Gastrocnemius medialis (tissue), 4 donors: Measurements from ENCODE around the gene MAPKAPK5. TPM values are rescaled to one million over a fixed set of nuclear protein-coding genes. Genes with fewer than 3 reads are reported as not detected.

Experiments used
- ATAC-seq, 2 donors: fragments of 150-250 bp; one replicate each; pipeline ENCODE4 v1.9.1; 2016
- DNase-seq, 2 donors: peaks; one replicate each; pipeline ENCODE4 v3.0.0-alpha.2; 2019
- H3K27ac ChIP-seq, 4 donors: fragments of 200-600 bp; sonication (generic); 1 replicate in 1 of 4; 2 replicates in 3 of 4; pipeline ENCODE4 v1.5.1; 2016 to 2018; ENCODE audit warnings: mild to moderate bottlenecking in 2 of 4, moderate library complexity in 1 of 4
- H3K27me3 ChIP-seq, 3 donors: fragments of 200-600 bp; sonication (generic) in 2 of 3; 1 replicate in 1 of 3; 2 replicates in 2 of 3; pipeline versions ENCODE4 v1.5.1 to v1.6.0; 2016 to 2019; ENCODE audit warnings: mild to moderate bottlenecking in 1 of 3, moderate library complexity in 1 of 3
- H3K36me3 ChIP-seq, 2 donors: fragments of 200-600 bp; sonication (generic) in 1 of 2; one replicate each; pipeline ENCODE4 v1.5.1; 2017 to 2018
- H3K4me1 ChIP-seq, 2 donors: fragments of 200-600 bp; sonication (generic) in 1 of 2; one replicate each; pipeline ENCODE4 v1.5.1; 2016 to 2017; ENCODE audit warnings: mild to moderate bottlenecking in 2 of 2
- H3K4me3 ChIP-seq, 4 donors: fragments of 200-600 bp; sonication (generic) in 3 of 4; 1 replicate in 1 of 4; 2 replicates in 3 of 4; pipeline ENCODE4 v1.5.1; 2016 to 2019; ENCODE audit warnings: mild to moderate bottlenecking in 2 of 4
- H3K9me3 ChIP-seq, 3 donors: fragments of 200-600 bp; sonication (generic) in 2 of 3; 1 replicate in 1 of 3; 2 replicates in 2 of 3; pipeline ENCODE4 v1.5.1; 2016 to 2019
- CTCF ChIP-seq, 5 experiments: fragments of 450-650 bp in 3 of 5; fragments of 200-600 bp in 2 of 5; sonication (generic) in 2 of 5; IDR thresholded peaks in 4 of 5; conservative IDR thresholded peaks in 1 of 5; 1 replicate in 4 of 5; 2 replicates in 1 of 5; pipeline ENCODE4 v1.5.1; 2016 to 2019; ENCODE audit warnings: antibody characterized with exemption in 5 of 5, mild to moderate bottlenecking in 3 of 5, moderate library complexity in 3 of 5
- POLR2A ChIP-seq, 2 donors: fragments of 450-650 bp; IDR thresholded peaks; one replicate each; pipeline ENCODE4 v1.6.1; 2017; ENCODE audit warnings: antibody characterized with exemption in 2 of 2, mild to moderate bottlenecking in 2 of 2, moderate library complexity in 2 of 2
- in situ Hi-C, 4 donors: fragments of 200-750 bp; cut with MboI; loops; one replicate each; pipeline versions ENCODE4 v1.15.0 to v1.8.0; 2017; ENCODE audit warnings: low sequenced_read_pairs in 4 of 4
- intact Hi-C: fragments of 100-400 bp; cut with DNase I; formaldehyde crosslinking; loops from one replicate; pipeline ENCODE4 v1.15.1; 2023; ENCODE audit warnings: low total_unique reads
- total RNA-seq, 4 donors: library from RNA; depleted of rRNA; stranded (reverse); fragments of >200 nt; gene quantifications; one replicate each; pipeline versions ENCODE4 v1.1.0 to v1.2.3, GENCODE V29; 2016

Gene MAPKAPK5
- total RNA-seq, 4 donors from 2014 or later, result 32.3 to 57.8 (median 48.0) TPM

DNA sequence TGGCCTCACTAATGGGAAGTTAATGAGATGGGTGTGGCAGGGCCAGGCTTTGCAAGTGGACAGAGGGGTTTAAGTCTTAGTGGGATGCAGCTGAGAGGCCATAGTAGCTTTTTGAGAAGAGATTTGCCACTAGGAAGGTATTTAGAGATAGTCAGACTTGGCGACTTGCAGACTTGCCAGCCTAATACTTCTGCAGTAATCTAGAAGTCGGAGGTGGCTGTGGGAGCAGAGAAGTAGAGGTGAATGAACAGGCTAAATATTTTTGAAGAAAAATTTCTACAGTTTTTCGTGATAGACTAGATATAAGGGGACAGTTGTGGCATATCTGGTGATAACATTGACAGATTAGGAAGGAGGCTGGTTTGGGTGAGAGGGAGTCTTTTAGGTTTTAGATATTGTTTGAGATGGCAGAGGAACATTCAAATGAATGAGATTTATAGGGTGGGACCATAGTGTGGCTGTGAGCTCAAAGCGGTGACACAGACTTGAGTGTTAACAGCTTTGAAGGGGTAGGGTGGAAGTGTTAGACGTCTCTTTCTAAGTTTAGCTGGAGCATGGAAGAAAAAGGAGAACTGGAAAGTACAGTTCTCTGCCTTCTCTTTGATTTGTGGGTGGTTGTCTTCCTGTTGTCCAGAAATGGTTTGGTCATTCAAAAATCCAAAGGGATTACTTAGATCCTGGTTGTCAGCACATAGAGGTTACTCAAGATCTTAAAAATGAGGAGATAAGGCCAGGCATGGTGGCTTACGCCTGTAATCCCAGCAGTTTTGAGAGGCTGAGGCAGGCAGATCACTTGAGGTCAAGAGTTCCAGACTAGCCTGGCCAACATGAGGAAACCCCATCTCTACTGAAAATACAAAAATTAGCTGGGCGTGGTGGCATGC is 44.9 kb downstream of the MAPKAPK5 start:
- H3K4me3 ChIP-seq, result no peak overlapping the region
- in situ Hi-C loops, result no loop called here
- DNase-seq (no peak), ATAC-seq (no peak)
- TF ChIP-seq CTCF (IDR thresholded peaks at IDR 0.05 in 4 of 5, conservative IDR thresholded peaks at IDR 0.05 in 1 of 5) (no peak), POLR2A (IDR thresholded peaks at IDR 0.05) (no peak)
- peaks cover 0 to 90% of the 10 kb centered on the region in 2 donors for H3K36me3 ChIP-seq
- no peaks in the 10 kb centered on the region for H3K4me1 ChIP-seq
- intact Hi-C loops, result no loop called here
- H3K27me3 ChIP-seq, result no peaks in the 10 kb centered on the region
- H3K9me3 ChIP-seq, result no peaks in the 10 kb centered on the region
- no peak overlapping the region for H3K27ac ChIP-seq

- intact Hi-C loops (no loop called here), in situ Hi-C loops (no loop called here)
- Histone ChIP-seq H3K4me1 (no peaks in the 10 kb centered on the region), H3K9me3 (no peaks in the 10 kb centered on the region), H3K27ac (no peak overlapping the region), H3K4me3 (no peak overlapping the region), H3K36me3 (peaks cover 0 to 84% of the 10 kb centered on the region in 2 donors), H3K27me3 (no peaks in the 10 kb centered on the region)
- ATAC-seq (no peak), DNase-seq (no peak)
- TF ChIP-seq POLR2A (IDR thresholded peaks at IDR 0.05), result no peak
- no peak for TF ChIP-seq CTCF (IDR thresholded peaks at IDR 0.05 in 4 of 5, conservative IDR thresholded peaks at IDR 0.05 in 1 of 5)
Observed at GRCh38 chr12:111887926-111888745, 46.1 kb downstream of the MAPKAPK5 start.

DNA sequence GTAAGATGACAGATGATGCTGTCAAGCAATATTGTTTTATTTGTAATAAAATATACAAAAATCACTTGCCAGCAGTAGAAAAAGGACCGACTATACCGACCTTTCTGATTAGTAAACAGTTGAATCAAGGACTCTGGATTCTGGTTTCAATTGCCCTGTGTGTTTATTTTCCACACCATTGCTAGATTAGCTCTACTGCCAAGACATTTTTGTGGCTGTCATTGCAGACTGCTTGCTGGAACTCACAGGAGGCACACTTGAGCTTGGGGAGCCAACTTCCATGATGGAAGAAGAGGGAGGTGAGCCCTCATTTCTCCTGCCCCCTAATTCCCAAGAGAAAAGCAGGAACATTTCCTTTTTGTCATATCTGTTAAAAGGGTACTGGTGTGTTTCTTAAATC is 51.3 kb downstream of the MAPKAPK5 start:
- H3K27me3 ChIP-seq, result no peaks in the 10 kb centered on the region
- DNase-seq (no peak), ATAC-seq (no peak)
- H3K27ac ChIP-seq, result no peak overlapping the region
- intact Hi-C loops (no loop called here), in situ Hi-C loops (no loop called here)
- no peaks in the 10 kb centered on the region for H3K4me1 ChIP-seq
- H3K4me3 ChIP-seq, result no peak overlapping the region
- TF ChIP-seq CTCF (IDR thresholded peaks at IDR 0.05 in 4 of 5, conservative IDR thresholded peaks at IDR 0.05 in 1 of 5), result no peak
- no peak for TF ChIP-seq POLR2A (IDR thresholded peaks at IDR 0.05)
- no peaks in the 10 kb centered on the region for H3K9me3 ChIP-seq
- H3K36me3 ChIP-seq, result peaks cover 0 to 73% of the 10 kb centered on the region in 2 donors

DNA sequence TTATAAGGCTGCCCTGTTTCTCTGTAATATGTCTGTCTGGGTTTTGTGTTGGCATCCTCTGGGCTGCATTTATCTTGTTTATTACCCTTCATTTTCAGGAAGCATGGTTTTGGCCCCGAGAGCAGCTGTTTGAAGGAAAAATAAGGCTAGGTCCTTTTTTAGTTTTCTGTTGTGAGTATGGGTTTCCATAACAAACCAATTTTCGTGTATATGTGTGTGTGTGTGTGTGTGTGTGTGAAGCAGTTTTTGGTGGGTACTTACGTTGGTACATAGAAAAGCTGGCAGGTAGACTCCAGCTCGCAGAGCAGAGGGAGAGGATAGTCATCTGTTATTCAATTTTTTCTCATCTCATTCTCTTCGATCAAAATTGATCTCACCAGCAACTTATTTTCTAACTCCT is 52.5 kb downstream of the MAPKAPK5 start:
- Histone ChIP-seq H3K4me1 (no peaks in the 10 kb centered on the region), H3K9me3 (no peaks in the 10 kb centered on the region), H3K27ac (no peak overlapping the region), H3K36me3 (peaks cover 0 to 60% of the 10 kb centered on the region in 2 donors), H3K27me3 (no peaks in the 10 kb centered on the region), H3K4me3 (no peak overlapping the region)
- ATAC-seq, result no peak
- intact Hi-C loops (no loop called here), in situ Hi-C loops (no loop called here)
- no peak for TF ChIP-seq CTCF (IDR thresholded peaks at IDR 0.05 in 4 of 5, conservative IDR thresholded peaks at IDR 0.05 in 1 of 5)
- TF ChIP-seq POLR2A (IDR thresholded peaks at IDR 0.05), result no peak
- DNase-seq, result no peak
